ENCODE results near the gene HAVCR2.

DNA sequence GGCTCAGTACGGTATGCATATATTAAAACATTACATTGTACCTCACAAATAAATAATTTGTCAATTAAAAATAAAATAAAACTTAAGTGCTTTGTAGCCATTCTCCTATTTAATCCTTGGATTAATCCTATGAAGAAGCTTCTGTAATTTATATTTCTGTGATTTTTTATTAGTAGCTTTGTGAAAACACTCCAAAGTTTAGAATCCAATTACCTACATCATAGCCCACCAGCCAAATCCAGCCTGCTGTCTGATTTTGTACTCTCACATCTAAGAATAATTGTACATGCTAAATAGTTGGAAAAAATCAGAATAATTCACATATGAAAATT lies 23.4 kb upstream of the HAVCR2 start:
- TF ChIP-seq, protein P1, sequence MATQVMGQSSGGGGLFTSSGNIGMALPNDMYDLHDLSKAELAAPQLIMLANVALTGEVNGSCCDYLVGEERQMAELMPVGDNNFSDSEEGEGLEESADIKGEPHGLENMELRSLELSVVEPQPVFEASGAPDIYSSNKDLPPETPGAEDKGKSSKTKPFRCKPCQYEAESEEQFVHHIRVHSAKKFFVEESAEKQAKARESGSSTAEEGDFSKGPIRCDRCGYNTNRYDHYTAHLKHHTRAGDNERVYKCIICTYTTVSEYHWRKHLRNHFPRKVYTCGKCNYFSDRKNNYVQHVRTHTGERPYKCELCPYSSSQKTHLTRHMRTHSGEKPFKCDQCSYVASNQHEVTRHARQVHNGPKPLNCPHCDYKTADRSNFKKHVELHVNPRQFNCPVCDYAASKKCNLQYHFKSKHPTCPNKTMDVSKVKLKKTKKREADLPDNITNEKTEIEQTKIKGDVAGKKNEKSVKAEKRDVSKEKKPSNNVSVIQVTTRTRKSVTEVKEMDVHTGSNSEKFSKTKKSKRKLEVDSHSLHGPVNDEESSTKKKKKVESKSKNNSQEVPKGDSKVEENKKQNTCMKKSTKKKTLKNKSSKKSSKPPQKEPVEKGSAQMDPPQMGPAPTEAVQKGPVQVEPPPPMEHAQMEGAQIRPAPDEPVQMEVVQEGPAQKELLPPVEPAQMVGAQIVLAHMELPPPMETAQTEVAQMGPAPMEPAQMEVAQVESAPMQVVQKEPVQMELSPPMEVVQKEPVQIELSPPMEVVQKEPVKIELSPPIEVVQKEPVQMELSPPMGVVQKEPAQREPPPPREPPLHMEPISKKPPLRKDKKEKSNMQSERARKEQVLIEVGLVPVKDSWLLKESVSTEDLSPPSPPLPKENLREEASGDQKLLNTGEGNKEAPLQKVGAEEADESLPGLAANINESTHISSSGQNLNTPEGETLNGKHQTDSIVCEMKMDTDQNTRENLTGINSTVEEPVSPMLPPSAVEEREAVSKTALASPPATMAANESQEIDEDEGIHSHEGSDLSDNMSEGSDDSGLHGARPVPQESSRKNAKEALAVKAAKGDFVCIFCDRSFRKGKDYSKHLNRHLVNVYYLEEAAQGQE (IDR thresholded peaks at IDR 0.05; ENCODE audit: unreplicated experiment): no peak
- no peak for TF ChIP-seq EZH2phosphoT487 (IDR thresholded peaks at IDR 0.05; ENCODE audit: unreplicated experiment)
- TF ChIP-seq, protein P2, sequence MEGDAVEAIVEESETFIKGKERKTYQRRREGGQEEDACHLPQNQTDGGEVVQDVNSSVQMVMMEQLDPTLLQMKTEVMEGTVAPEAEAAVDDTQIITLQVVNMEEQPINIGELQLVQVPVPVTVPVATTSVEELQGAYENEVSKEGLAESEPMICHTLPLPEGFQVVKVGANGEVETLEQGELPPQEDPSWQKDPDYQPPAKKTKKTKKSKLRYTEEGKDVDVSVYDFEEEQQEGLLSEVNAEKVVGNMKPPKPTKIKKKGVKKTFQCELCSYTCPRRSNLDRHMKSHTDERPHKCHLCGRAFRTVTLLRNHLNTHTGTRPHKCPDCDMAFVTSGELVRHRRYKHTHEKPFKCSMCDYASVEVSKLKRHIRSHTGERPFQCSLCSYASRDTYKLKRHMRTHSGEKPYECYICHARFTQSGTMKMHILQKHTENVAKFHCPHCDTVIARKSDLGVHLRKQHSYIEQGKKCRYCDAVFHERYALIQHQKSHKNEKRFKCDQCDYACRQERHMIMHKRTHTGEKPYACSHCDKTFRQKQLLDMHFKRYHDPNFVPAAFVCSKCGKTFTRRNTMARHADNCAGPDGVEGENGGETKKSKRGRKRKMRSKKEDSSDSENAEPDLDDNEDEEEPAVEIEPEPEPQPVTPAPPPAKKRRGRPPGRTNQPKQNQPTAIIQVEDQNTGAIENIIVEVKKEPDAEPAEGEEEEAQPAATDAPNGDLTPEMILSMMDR (conservative IDR thresholded peaks at IDR 0.05; ENCODE audit: low read depth in 2 of 2): no peak
- TF ChIP-seq EZH2 (IDR thresholded peaks at IDR 0.05; ENCODE audit: low read depth, unreplicated experiment): no peak
- TF ChIP-seq POLR2AphosphoS5 (IDR thresholded peaks at IDR 0.05; ENCODE audit: low read depth): no peak
- no peak for TF ChIP-seq NANOG (IDR thresholded peaks at IDR 0.05; ENCODE audit: borderline replicate concordance)
- TF ChIP-seq ZNF331 (CRISPR knock-in tag; IDR thresholded peaks at IDR 0.05; ENCODE audit: low read depth): no peak
- TF ChIP-seq, protein P3, sequence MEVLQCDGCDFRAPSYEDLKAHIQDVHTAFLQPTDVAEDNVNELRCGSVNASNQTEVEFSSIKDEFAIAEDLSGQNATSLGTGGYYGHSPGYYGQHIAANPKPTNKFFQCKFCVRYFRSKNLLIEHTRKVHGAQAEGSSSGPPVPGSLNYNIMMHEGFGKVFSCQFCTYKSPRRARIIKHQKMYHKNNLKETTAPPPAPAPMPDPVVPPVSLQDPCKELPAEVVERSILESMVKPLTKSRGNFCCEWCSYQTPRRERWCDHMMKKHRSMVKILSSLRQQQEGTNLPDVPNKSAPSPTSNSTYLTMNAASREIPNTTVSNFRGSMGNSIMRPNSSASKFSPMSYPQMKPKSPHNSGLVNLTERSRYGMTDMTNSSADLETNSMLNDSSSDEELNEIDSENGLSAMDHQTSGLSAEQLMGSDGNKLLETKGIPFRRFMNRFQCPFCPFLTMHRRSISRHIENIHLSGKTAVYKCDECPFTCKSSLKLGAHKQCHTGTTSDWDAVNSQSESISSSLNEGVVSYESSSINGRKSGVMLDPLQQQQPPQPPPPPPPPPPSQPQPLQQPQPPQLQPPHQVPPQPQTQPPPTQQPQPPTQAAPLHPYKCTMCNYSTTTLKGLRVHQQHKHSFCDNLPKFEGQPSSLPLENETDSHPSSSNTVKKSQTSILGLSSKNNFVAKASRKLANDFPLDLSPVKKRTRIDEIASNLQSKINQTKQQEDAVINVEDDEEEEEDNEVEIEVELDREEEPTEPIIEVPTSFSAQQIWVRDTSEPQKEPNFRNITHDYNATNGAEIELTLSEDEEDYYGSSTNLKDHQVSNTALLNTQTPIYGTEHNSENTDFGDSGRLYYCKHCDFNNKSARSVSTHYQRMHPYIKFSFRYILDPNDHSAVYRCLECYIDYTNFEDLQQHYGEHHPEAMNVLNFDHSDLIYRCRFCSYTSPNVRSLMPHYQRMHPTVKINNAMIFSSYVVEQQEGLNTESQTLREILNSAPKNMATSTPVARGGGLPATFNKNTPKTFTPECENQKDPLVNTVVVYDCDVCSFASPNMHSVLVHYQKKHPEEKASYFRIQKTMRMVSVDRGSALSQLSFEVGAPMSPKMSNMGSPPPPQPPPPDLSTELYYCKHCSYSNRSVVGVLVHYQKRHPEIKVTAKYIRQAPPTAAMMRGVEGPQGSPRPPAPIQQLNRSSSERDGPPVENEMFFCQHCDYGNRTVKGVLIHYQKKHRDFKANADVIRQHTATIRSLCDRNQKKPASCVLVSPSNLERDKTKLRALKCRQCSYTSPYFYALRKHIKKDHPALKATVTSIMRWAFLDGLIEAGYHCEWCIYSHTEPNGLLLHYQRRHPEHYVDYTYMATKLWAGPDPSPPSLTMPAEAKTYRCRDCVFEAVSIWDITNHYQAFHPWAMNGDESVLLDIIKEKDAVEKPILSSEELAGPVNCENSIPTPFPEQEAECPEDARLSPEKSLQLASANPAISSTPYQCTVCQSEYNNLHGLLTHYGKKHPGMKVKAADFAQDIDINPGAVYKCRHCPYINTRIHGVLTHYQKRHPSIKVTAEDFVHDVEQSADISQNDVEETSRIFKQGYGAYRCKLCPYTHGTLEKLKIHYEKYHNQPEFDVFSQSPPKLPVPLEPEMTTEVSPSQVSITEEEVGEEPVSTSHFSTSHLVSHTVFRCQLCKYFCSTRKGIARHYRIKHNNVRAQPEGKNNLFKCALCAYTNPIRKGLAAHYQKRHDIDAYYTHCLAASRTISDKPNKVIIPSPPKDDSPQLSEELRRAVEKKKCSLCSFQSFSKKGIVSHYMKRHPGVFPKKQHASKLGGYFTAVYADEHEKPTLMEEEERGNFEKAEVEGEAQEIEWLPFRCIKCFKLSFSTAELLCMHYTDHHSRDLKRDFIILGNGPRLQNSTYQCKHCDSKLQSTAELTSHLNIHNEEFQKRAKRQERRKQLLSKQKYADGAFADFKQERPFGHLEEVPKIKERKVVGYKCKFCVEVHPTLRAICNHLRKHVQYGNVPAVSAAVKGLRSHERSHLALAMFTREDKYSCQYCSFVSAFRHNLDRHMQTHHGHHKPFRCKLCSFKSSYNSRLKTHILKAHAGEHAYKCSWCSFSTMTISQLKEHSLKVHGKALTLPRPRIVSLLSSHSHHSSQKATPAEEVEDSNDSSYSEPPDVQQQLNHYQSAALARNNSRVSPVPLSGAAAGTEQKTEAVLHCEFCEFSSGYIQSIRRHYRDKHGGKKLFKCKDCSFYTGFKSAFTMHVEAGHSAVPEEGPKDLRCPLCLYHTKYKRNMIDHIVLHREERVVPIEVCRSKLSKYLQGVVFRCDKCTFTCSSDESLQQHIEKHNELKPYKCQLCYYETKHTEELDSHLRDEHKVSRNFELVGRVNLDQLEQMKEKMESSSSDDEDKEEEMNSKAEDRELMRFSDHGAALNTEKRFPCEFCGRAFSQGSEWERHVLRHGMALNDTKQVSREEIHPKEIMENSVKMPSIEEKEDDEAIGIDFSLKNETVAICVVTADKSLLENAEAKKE (CRISPR knock-in tag; IDR thresholded peaks at IDR 0.05): no peak

All from GM23338 (cell line).